ENCODE measurements around the gene ZFPM1.

The ZFPM1 gene

DNA sequence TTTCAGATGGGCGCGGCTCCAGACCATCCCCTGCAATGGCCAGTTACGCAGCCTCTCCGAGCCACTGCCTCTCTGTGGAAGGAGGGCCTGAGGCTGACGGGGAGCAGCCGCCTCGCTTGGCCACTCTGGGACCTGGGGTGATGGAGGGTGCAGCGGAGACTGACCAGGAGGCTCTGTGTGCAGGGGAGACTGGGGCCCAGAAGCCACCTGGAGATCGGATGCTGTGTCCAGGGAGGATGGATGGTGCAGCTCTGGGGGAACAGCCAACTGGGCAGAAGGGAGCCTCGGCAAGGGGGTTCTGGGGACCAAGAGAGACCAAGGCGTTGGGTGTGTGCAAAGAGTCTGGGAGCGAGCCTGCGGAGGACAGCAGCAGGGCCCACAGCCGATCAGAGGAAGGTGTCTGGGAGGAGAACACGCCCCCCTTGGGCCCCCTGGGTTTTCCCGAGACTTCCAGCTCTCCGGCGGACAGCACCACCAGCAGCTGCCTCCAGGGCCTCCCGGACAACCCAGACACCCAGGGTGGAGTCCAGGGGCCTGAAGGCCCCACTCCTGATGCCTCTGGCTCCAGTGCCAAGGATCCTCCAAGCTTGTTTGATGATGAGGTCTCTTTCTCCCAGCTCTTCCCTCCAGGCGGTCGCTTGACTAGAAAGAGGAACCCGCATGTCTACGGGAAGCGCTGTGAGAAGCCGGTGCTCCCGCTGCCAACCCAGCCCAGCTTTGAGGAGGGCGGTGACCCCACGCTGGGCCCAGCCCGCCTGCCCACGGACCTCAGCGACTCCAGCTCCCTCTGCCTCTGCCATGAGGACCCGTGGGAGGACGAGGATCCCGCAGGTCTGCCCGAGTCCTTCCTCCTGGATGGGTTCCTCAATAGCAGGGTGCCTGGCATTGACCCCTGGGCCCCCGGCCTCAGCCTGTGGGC is 17.4 kb upstream of the ZFPM1 start:
- DNase-seq, result no peak

GRCh38 chr16:88436796-88437195 is 16.3 kb upstream of the ZFPM1 start:
- no peak for DNase-seq

GRCh38 chr16:88437367-88437964 is 15.6 kb upstream of the ZFPM1 start:
- peak; percentile 70 for DNase-seq

- DNase-seq, result no peak
Measured at GRCh38 chr16:88438084-88438870, 14.8 kb upstream of the ZFPM1 start.

- DNase-seq, result no peak
Measured at GRCh38 chr16:88439016-88439415, 14.1 kb upstream of the ZFPM1 start.

DNA sequence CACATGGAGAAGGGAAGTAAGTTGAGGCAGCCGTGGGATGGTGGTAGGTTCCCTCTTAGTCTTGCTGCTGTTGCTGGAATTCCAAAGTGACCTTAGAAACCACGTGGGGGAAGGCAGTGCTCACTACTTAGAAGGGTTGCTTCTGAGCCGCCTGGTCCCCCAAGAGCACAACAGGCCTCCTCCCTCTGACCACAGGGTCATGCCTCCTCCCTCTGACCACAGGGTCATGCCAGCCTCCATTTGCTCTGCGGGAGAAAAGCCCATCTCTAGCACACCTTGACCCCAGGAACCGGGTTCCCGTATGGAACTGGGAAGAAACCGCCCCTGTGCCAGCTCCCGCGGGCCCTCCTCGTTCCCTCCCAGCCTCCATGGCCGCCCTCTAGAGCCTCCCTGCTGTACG is 13.4 kb upstream of the ZFPM1 start:
- no peak for DNase-seq

GRCh38 chr16:88440111-88440510 is 13.0 kb upstream of the ZFPM1 start:
- DNase-seq, result no peak

DNA sequence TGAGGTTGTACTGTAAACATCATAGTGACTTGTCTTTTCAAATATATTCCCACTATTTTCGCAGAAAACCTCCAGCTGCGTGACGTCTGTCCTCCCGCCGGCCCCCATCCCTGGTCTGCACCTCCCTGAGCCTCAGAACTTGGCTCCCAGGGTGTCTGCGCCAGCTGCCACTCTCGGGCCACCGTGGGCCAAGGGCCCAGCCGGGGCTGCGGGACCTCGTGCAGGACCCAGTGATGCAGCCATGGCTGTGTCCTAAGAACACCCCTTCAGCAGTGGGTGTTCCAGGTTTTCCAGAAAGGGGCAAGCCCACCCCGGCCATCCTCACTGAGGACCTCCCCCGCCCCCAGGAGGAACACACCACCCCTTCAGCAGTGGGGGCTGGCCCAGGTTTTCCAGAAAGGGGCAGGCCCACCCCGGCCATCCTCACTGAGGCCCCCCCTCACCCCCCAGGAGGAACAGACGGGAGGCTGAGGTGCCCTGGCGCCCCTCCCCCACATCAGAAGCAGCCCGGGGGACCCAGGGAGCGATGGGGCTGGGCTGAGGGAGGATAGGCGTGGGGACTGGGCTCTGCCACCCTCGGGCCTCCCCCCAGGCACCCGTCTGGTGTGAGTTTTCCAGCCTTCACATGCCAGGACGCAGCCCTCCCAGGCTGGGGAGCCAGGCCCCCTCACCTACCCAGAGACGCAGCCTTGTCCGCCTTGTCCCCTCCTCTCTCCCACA is 12.2 kb upstream of the ZFPM1 start:
- no peak for DNase-seq

- no peak for DNase-seq
Measured at GRCh38 chr16:88441460-88441859, 11.6 kb upstream of the ZFPM1 start.

DNA sequence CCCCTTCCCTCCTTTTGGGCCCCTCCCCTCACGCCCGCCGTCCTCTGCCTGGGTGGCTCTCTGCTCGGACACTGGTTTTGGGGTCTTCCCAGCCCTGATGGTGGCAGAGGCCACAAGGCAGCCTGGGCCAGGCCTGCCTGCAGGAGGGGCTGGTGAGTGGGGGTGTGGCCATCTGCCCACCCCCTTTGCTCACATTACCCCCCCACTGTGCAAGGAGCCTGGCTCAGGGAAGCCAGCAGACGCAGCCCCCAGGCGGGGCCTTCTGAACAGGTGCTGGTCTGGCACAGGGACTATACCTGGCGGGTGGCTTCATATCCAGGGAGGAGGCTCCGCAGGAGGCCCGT is 10.7 kb upstream of the ZFPM1 start:
- DNase-seq, result no peak

- peak; percentile 79 for DNase-seq
Measured at GRCh38 chr16:88442727-88443576, 10.1 kb upstream of the ZFPM1 start.

DNA sequence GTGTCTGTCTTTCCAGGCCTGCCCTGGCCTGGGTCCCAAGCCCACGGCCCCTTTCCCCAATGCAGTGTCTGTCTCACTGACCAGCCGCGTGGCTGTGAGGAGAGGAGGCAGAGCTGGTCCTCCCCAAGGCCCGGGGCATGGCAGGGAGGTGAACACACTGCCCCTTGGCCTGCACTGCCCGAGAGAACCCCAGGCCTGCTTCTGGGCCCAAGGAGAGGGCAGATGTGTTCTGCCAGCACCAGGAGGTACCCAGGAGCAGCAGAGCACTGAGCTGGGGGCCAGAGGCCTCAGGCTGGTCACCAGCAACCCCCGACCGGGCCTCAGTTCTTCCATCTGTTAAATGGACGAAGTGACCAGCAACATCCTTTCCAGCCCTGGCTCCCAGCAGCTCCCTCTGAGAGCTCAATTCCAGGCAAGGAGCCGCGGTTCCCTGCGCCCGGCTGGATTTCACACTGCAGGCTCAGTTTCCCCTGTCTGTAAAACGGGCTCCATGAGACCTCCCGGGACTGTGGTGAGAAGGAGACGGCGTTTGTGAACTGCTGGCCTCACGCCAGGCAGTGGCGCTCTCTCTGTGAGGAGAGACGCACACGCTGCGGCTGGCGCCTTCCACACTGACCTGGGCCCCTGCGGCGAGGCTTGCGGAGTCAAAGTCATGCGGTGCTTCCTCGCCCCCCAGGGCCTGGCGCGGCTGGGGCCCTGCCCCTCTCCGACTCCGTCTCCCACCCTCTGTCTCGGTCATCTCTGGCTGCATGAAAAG is 8.1 kb upstream of the ZFPM1 start:
- DNase-seq, result no peak

DNA sequence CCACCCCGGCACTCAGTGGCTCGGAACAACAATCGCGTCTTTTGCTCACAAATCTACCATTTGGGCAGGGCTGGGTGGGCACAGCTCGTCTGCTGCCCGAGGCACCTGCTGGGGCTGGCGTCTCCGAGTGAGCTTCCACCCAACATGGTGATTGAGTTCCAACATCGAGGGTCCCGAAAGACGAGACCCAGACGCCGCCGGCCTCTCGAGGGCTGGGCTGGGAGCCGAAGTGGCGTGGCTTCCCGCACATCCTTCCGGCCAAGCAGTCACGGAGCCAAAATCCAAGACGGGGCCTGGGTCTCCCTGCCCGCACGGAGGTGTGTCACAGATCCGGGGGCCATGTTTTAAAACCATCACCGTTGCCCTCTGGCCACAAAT is 7.5 kb upstream of the ZFPM1 start:
- DNase-seq, result no peak

- no peak for DNase-seq
Measured at GRCh38 chr16:88446061-88446460, 7.0 kb upstream of the ZFPM1 start.

DNA sequence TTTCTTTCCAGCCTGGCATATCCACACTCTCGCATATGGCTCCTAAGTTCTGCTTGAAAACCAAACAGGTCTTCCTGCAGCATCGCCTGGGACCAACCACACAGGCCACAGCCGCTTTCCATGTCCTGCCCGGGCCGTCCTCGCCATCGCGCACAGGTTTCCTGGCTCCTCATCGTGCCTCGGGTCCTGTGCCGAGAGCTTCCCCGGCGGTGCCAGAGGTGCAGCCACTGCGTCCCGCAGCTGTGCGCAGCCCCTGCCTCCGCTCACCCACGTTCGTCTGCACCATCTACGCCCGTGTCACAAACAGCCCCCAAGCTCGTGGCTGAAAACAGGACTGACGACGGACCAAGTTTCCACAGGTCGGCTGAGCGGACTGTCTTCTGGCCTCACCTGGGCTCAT is 6.3 kb upstream of the ZFPM1 start:
- no peak for DNase-seq

DNA sequence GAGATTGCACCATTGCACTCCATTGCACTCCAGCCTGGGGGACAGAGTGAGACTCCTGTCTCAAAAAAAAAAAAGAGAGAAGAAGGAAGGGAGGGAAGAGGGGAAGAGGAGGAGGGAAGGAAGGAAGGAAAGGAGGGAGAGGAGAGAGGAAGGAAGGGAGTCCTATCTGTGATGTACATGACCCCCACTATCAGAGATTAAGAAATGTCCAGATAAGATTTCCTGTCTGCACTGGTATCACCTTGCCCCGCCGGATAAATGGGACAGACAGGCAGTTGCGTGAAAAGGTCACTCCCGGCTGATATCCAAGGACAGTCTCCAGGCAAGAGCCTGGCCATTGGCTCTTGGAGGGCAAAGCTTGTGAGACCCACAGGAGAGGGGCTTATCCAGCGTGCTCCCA is 5.2 kb upstream of the ZFPM1 start:
- no peak for DNase-seq

GRCh38 chr16:88448461-88449266 is 4.4 kb upstream of the ZFPM1 start:
- peak; percentile 54 for DNase-seq

DNA sequence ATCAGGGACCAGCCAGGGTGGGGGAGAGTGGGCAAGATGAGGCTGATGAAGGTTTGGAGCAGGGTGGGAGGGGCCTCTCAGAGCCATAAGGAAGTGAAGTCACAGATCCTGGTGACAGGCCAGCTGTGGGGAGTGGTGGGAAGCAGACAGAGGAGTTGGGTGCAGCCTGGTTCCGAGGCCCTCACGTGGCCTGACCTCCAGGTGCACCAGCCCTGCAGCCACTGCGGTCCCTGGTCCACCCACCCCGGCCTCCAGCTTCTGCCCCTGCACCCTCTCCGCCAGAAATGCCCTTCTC is 3.9 kb upstream of the ZFPM1 start:
- peak; percentile 44 for DNase-seq

GRCh38 chr16:88451586-88452481 is 1.2 kb upstream of the ZFPM1 start:
- DNase-seq, result peak; percentile 63
